ENCODE results near the gene BSX. TPM values are rescaled to one million over a fixed set of nuclear protein-coding genes. Genes with fewer than 3 reads are reported as not detected.

BSX gene
- total and polyA plus RNA-seq, 2 of the 4 experiments (the other 2 are of a cell fraction) = not detected

DNA sequence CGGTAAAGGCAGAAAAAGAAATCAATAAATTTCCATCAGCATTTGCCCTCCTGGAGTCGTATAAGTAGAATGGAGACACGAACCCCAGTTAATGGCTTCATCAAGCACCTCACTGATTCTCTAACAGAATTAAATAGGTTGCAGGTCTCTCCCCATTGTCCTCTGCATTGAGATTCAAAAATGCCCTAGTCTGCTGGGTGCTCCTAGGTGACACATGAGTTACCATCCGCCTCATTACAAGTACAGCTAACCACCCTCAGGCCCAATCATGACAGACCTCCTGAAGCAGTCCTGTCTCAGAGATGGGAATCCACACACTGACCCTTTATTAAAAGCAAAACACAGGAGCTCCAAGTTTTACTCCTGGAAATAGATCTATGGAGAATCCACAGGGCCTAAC is 48.9 kb upstream of the BSX start:
- Histone ChIP-seq H4K20me1 (ENCODE audit: insufficient read depth, low read length) (no peaks in the 10 kb centered on the region), H3K4me3 (ENCODE audit: insufficient read depth, low read depth, low read length) (no peak overlapping the region), H2BK20ac (ENCODE audit: low read depth, low read length) (no peak overlapping the region), H2BK5ac (ENCODE audit: low read depth, low read length, poor library complexity, severe bottlenecking) (no peak overlapping the region), H2AK5ac (ENCODE audit: low read depth, low read length) (no peak overlapping the region), H4K91ac (ENCODE audit: insufficient read depth, low read depth, low read length) (no peak overlapping the region), H3K27ac (ENCODE audit: insufficient read depth, low read length) (no peak overlapping the region), H4K5ac (ENCODE audit: low read depth, low read length) (no peak overlapping the region), H3K9me3 (ENCODE audit: control insufficient read depth, insufficient read depth, low read length) (no peaks in the 10 kb centered on the region), H2AK9ac (replicated peaks; ENCODE audit: low read depth, low read length, poor library complexity) (no peak overlapping the region), H3K23ac (ENCODE audit: low read depth, low read length) (no peak overlapping the region), H3K36me3 (ENCODE audit: control insufficient read depth, insufficient read depth, low read length) (no peaks in the 10 kb centered on the region), H3K4ac (ENCODE audit: low read depth, low read length) (no peak overlapping the region), H2BK120ac (ENCODE audit: low read depth, low read length) (no peak overlapping the region), H3K4me2 (ENCODE audit: low read depth, low read length) (no peak overlapping the region), H3K14ac (replicated peaks; ENCODE audit: low read depth, low read length) (no peak overlapping the region), H3K4me1 (ENCODE audit: control insufficient read depth, insufficient read depth, low read length) (no peaks in the 10 kb centered on the region), H4K8ac (ENCODE audit: low read depth in 2 of 2, low read length in 2 of 2) (no peak overlapping the region), H3K9ac (ENCODE audit: low read depth, low read length) (no peak overlapping the region), H2BK15ac (ENCODE audit: low read depth, low read length) (no peak overlapping the region), H3K79me1 (ENCODE audit: low read depth in 1 of 2, low read length in 2 of 2) (no peaks in the 10 kb centered on the region), H3K18ac (ENCODE audit: low read depth, low read length) (no peak overlapping the region), H3K27me3 (ENCODE audit: control insufficient read depth, insufficient read depth, low read length) (peaks cover 17% of the 10 kb centered on the region), H2AFZ (replicated peaks; ENCODE audit: low read length, poor library complexity) (no peak overlapping the region), H3K9me1 (ENCODE audit: insufficient read depth, low read length) (no peaks in the 10 kb centered on the region), H3K56ac (ENCODE audit: extremely low read depth, insufficient read depth, low read length) (no peak overlapping the region)
- dilution Hi-C loops (cut with HindIII; ENCODE audit: low sequenced_read_pairs, unreplicated experiment) = loop anchor here (25.0 kb wide), 1 partner anchor 168 kb away; no protein-coding TSS in a partner anchor
- ChIA-PET CTCF (interaction anchor here (0.5 to 1.0 kb wide), 2 partner anchors 10 to 191 kb away, joined by 3 read pairs; no protein-coding TSS in a partner anchor), POLR2A (ENCODE audit: unreplicated experiment) (no interaction called here)
- in situ Hi-C loops (cut with MboI; ENCODE audit: low sequenced_read_pairs) = no loop called here
- no TSS peak for BruUV-seq (replicated peaks)
- intact Hi-C loops (cut with micrococcal nuclease) = no loop called here
- ATAC-seq (ENCODE audit: low read depth) = no peak
- no CpG with 5 or more reads among the region's 4 CpGs for WGBS, 2 experiments (ENCODE audit: extremely low coverage in 2 of 2, insufficient read length in 1 of 2)
- no peak for TF ChIP-seq MAFK (IDR thresholded peaks at IDR 0.05; ENCODE audit: low read depth, low read length)
- TF ChIP-seq, protein P1, sequence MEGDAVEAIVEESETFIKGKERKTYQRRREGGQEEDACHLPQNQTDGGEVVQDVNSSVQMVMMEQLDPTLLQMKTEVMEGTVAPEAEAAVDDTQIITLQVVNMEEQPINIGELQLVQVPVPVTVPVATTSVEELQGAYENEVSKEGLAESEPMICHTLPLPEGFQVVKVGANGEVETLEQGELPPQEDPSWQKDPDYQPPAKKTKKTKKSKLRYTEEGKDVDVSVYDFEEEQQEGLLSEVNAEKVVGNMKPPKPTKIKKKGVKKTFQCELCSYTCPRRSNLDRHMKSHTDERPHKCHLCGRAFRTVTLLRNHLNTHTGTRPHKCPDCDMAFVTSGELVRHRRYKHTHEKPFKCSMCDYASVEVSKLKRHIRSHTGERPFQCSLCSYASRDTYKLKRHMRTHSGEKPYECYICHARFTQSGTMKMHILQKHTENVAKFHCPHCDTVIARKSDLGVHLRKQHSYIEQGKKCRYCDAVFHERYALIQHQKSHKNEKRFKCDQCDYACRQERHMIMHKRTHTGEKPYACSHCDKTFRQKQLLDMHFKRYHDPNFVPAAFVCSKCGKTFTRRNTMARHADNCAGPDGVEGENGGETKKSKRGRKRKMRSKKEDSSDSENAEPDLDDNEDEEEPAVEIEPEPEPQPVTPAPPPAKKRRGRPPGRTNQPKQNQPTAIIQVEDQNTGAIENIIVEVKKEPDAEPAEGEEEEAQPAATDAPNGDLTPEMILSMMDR (conservative IDR thresholded peaks at IDR 0.05; ENCODE audit: low read depth, low read length) = no peak
- TF ChIP-seq RFX5 (IDR thresholded peaks at IDR 0.05; ENCODE audit: low read depth, low read length) = no peak
- TF ChIP-seq BHLHE40 (IDR thresholded peaks at IDR 0.05; ENCODE audit: low read depth, low read length) = no peak
- TF ChIP-seq CHD1 (IDR thresholded peaks at IDR 0.05; ENCODE audit: low read depth, low read length) = no peak
- TF ChIP-seq RCOR1 (IDR thresholded peaks at IDR 0.05; ENCODE audit: insufficient replicate concordance, low read length) = no peak
- TF ChIP-seq POLR2A (IDR thresholded peaks at IDR 0.05; ENCODE audit: low read depth, low read length) = no peak
- TF ChIP-seq RAD21 (IDR thresholded peaks at IDR 0.05; ENCODE audit: low read length) = no peak
- TF ChIP-seq CEBPB (IDR thresholded peaks at IDR 0.05; ENCODE audit: low read depth, low read length) = no peak
- TF ChIP-seq SMC3 (IDR thresholded peaks at IDR 0.05; ENCODE audit: low read depth, low read length) = no peak
- TF ChIP-seq MXI1 (IDR thresholded peaks at IDR 0.05; ENCODE audit: borderline replicate concordance, low read depth, low read length) = no peak
- no peak for TF ChIP-seq FOS (IDR thresholded peaks at IDR 0.05; ENCODE audit: low read depth, low read length)
- TF ChIP-seq MAZ (IDR thresholded peaks at IDR 0.05; ENCODE audit: borderline replicate concordance, low read depth, low read length) = no peak
- TF ChIP-seq, protein P2, sequence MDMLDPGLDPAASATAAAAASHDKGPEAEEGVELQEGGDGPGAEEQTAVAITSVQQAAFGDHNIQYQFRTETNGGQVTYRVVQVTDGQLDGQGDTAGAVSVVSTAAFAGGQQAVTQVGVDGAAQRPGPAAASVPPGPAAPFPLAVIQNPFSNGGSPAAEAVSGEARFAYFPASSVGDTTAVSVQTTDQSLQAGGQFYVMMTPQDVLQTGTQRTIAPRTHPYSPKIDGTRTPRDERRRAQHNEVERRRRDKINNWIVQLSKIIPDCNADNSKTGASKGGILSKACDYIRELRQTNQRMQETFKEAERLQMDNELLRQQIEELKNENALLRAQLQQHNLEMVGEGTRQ (IDR thresholded peaks at IDR 0.05; ENCODE audit: low read depth, low read length) = no peak
- TF ChIP-seq, protein P3, sequence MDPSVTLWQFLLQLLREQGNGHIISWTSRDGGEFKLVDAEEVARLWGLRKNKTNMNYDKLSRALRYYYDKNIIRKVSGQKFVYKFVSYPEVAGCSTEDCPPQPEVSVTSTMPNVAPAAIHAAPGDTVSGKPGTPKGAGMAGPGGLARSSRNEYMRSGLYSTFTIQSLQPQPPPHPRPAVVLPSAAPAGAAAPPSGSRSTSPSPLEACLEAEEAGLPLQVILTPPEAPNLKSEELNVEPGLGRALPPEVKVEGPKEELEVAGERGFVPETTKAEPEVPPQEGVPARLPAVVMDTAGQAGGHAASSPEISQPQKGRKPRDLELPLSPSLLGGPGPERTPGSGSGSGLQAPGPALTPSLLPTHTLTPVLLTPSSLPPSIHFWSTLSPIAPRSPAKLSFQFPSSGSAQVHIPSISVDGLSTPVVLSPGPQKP (IDR thresholded peaks at IDR 0.05; ENCODE audit: borderline replicate concordance, low read depth, low read length) = no peak
- DNase-seq = no peak

All from IMR-90 (cell line).